OCI-LY3 (cell line): Measurements from ENCODE around the gene GATA5.

ENCODE experiments used
- EZH2phosphoT487 ChIP-seq: fragments of 200-600 bp; shearing (Covaris generic); IDR thresholded peaks from 2 replicates; pipeline ENCODE4 v1.6.1; 2018; ENCODE audit warnings: antibody characterized with exemption, mixed run types, low read depth
- TF ChIP-seq, protein P1 (sequence below): fragments of 200-600, 300-600 bp; sonication (generic); IDR thresholded peaks from 2 replicates; pipeline ENCODE4 v1.5.1; 2014; ENCODE audit warnings: antibody characterized with exemption, low read length, low read depth

DNA sequence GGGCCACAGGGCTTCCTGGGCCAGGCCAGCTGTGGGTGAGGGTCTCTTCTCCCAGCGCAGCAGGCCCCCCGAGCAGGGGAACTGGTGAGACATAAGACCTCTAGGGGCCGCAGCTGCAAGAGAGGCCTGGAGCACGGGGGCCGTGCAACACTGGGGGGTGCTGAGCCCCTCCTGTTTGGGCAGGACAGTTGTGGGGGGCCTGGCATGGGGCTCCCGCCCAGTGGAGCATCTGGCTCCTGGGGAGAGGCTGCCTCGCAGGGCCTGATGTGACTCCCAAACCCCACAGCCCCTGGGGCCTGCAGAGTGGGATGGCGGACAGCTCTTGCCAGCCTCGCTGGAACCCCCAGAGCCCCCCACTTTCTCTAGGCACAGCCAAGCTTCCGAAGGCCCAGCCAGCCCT lies 16.9 kb upstream of the GATA5 start:
- TF ChIP-seq, protein P1, sequence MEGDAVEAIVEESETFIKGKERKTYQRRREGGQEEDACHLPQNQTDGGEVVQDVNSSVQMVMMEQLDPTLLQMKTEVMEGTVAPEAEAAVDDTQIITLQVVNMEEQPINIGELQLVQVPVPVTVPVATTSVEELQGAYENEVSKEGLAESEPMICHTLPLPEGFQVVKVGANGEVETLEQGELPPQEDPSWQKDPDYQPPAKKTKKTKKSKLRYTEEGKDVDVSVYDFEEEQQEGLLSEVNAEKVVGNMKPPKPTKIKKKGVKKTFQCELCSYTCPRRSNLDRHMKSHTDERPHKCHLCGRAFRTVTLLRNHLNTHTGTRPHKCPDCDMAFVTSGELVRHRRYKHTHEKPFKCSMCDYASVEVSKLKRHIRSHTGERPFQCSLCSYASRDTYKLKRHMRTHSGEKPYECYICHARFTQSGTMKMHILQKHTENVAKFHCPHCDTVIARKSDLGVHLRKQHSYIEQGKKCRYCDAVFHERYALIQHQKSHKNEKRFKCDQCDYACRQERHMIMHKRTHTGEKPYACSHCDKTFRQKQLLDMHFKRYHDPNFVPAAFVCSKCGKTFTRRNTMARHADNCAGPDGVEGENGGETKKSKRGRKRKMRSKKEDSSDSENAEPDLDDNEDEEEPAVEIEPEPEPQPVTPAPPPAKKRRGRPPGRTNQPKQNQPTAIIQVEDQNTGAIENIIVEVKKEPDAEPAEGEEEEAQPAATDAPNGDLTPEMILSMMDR, result no peak
- TF ChIP-seq EZH2phosphoT487, result no peak
